HG03432 (cell line): Measurements from ENCODE around the gene VLDLR.

Source experiments
- ATAC-seq: cut with Tn5 transposase; IDR thresholded peaks from one replicate; pipeline ENCODE4 v1.9.1; 2021; ENCODE audit warnings: mild to moderate bottlenecking, moderate library complexity; ENCODE audit not compliant: unreplicated experiment

The VLDLR gene

GRCh38 chr9:2621722-2622460 is at the start of gene VLDLR:
Gene VLDLR, plus strand, starts transcription at chr9:2621787. Its CDS starts 403 bp downstream, at chr9:2622190.
- ATAC-seq, result peak; percentile 49

GRCh38 chr9:2574203-2574602 is 47.4 kb upstream of the VLDLR start:
- ATAC-seq, result no peak

GRCh38 chr9:2576631-2577030 is 45.0 kb upstream of the VLDLR start:
- no peak for ATAC-seq

GRCh38 chr9:2583308-2584013 is 38.1 kb upstream of the VLDLR start:
- ATAC-seq, result no peak

GRCh38 chr9:2591967-2592366 is 29.6 kb upstream of the VLDLR start:
- no peak for ATAC-seq

GRCh38 chr9:2593744-2594143 is 27.8 kb upstream of the VLDLR start:
- ATAC-seq, result no peak

GRCh38 chr9:2595973-2596372 is 25.6 kb upstream of the VLDLR start:
- no peak for ATAC-seq

GRCh38 chr9:2597483-2597882 is 24.1 kb upstream of the VLDLR start:
- ATAC-seq, result no peak

- no peak for ATAC-seq
Measured at GRCh38 chr9:2599896-2600295, 21.7 kb upstream of the VLDLR start.

- ATAC-seq, result no peak
Measured at GRCh38 chr9:2600307-2600706, 21.3 kb upstream of the VLDLR start.

GRCh38 chr9:2601785-2602378 is 19.7 kb upstream of the VLDLR start:
- ATAC-seq, result peak; percentile 58

GRCh38 chr9:2602704-2603116 is 18.9 kb upstream of the VLDLR start:
- peak; percentile 79 for ATAC-seq

GRCh38 chr9:2603621-2604020 is 18.0 kb upstream of the VLDLR start:
- no peak for ATAC-seq

- no peak for ATAC-seq
Measured at GRCh38 chr9:2605246-2605645, 16.3 kb upstream of the VLDLR start.

- no peak for ATAC-seq
Measured at GRCh38 chr9:2608276-2608675, 13.3 kb upstream of the VLDLR start.

GRCh38 chr9:2610985-2611384 is 10.6 kb upstream of the VLDLR start:
- no peak for ATAC-seq

GRCh38 chr9:2611961-2612360 is 9.6 kb upstream of the VLDLR start:
- no peak for ATAC-seq

GRCh38 chr9:2613730-2614271 is 7.8 kb upstream of the VLDLR start:
- ATAC-seq, result peak; percentile 53

- ATAC-seq, result no peak
Measured at GRCh38 chr9:2615497-2615896, 6.1 kb upstream of the VLDLR start.

- peak; percentile 29 for ATAC-seq
Measured at GRCh38 chr9:2616692-2617377, 4.8 kb upstream of the VLDLR start.

GRCh38 chr9:2618289-2618688 is 3.3 kb upstream of the VLDLR start:
- ATAC-seq, result no peak
